ENCODE measurements around the gene CNTN5.

CNTN5 gene

GRCh38 chr11:99531468-99531867 is 510.7 kb downstream of the CNTN5 start:
- no peak for DNase-seq

GRCh38 chr11:99534812-99535211 is 514.1 kb downstream of the CNTN5 start:
- no peak for DNase-seq

GRCh38 chr11:99535406-99535805 is 514.7 kb downstream of the CNTN5 start:
- DNase-seq = no peak

DNA sequence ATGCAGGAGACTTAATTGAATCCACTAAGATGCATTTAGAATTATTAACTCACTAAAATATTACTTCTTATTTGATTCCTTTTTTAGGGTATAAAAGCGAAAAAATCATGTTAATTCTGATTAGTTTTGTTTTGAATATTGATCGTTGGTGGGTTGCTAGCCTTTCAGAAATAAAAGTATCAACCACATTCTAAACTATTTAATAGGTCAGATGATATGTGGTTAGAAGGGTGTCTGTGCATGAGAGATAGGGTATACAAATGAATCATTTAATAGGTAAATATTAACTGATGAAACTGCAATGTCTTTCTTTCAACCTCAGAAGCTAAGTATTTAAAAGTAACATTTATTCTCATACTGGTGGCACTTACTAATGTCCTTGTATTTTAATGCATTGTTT is 515.1 kb downstream of the CNTN5 start:
- DNase-seq = no peak

DNA sequence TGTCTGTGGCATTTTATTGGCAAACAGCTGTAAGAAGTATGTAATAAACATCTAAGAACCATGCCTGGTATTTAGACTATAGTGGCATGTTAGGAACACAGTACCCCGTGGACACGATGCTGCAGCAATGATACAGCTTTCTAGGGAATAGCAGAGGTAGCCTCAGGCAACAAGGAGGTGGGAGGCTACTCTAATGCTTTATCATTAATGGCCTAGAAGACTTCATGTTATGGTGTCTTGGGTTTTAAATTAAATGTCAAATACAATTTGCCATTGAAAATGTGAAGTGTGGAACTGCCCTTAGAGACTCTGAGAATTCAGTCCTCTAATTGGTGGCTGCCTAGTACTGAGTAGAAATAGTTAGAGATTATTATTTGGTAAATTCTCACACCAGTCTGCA is 516.9 kb downstream of the CNTN5 start:
- DNase-seq = no peak

GRCh38 chr11:99545616-99546015 is 524.9 kb downstream of the CNTN5 start:
- no peak for DNase-seq

- DNase-seq = no peak
These were observed 527.5 kb downstream of the CNTN5 start for GRCh38 chr11:99548264-99548663.

DNA sequence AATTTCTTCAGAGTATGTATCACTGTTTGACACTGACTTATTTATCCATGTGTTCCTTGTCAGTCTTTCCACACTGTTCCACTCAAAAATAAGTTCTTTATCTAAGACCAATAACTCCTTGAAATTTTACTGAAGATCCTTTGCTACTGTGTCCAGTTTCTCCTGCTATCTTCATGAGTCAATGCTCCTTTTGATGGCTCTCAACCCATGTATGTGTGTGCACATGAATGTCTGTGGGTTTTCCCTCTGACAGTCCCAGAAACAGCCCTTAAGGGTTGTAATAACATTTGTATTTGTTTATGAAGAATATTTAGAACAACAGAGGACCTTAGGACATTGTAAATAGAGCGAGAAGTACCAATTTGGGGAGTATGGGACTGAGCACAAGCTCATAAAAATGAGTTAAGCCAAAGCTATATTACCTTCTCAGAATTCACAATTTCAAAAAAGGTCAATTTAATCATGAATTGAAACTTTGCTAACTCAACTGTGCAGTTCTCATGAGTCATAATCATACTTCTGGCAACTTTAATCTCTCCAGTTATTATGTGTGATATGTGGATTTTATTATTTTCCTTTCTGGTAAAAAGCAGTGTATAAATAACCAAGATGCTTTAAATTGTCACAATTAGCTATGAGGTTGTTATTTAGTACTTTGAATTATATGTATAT is 533.6 kb downstream of the CNTN5 start:
- DNase-seq = no peak

- no peak for DNase-seq
These were observed 534.7 kb downstream of the CNTN5 start for GRCh38 chr11:99555486-99555885.

DNA sequence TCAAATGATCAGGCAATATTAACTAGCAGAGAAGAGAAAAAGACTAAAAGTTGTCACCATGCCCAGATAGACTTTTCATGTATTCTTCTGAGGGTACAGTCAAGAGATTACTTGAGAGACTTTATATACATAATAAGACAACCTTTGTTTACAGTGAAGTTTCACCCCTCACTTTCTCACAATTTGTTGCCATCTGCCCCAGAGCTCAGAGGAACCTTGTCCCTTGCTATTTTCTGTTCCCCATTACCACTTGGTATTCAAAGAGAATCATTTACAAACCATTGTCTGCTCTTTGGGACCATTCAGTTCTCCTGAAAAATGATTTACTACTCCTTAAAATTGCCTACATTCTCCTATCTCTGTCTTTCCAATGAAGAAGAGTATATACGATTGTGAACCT is 544.6 kb downstream of the CNTN5 start:
- no peak for DNase-seq

- no peak for DNase-seq
These were observed 546.7 kb downstream of the CNTN5 start for GRCh38 chr11:99567334-99567956.

DNA sequence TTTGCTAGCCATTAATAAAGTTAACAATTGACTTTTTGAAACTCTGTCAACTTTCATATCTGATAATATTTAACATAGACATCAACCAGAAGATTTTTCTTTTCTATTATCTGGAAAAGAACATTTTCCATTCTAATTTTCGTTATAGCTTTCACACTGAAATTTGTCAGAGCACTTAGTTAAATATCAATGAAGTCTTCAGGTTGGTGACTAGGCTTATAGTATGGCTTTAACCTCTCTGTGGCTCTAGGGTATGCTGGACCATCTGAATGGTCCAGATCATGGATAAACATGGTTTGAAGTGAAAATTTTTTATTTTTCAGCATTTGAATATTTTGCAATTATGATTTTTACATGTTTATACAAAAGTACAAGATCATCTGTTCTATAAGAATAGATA is 548.1 kb downstream of the CNTN5 start:
- no peak for DNase-seq

GRCh38 chr11:99571094-99571493 is 550.3 kb downstream of the CNTN5 start:
- DNase-seq = no peak

GRCh38 chr11:99584830-99585229 is 564.1 kb downstream of the CNTN5 start:
- no peak for DNase-seq

DNA sequence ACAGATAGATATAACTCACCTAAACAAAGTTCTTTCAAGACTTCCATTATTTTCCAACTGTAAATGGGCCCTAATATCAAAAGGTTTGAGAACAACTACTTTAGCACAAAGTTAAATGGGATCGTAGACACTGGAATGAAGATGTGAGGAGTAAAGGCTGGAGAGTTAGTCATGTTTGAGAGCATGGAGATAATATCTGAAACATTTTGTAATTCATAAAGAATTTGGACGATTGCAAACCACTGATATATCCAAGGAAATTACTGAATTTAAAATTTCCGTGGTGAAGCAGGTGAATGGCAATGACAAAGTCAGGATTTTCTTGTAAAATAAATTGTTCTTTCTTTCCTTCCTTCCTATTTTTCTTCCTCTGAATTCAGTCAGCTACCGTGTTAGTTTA is 564.9 kb downstream of the CNTN5 start:
- no peak for DNase-seq

DNA sequence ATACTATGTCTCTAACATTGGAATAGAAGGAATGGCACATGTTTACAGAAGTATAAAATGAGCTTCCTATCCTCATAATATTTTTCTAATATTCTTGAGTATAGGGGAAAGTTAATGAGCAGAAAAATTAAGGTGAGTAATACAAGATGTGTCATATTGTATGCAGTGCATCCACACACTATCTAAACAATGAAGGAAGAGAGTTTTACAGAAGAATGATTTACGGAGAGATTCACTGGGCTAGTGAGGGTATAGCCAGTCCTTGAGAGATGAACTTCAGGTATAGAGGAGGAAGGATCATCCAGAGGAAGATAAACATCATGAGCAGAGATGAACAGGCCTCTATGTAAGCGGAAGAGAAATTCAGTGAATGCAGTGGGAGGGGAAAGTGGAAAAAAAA is 569.0 kb downstream of the CNTN5 start:
- DNase-seq = no peak

- no peak for DNase-seq
These were observed 571.5 kb downstream of the CNTN5 start for GRCh38 chr11:99592266-99592665.

GRCh38 chr11:99593197-99593596 is 572.4 kb downstream of the CNTN5 start:
- no peak for DNase-seq

GRCh38 chr11:99601179-99601578 is 580.4 kb downstream of the CNTN5 start:
- DNase-seq = no peak

- no peak for DNase-seq
These were observed 593.6 kb downstream of the CNTN5 start for GRCh38 chr11:99614352-99614751.

DNA sequence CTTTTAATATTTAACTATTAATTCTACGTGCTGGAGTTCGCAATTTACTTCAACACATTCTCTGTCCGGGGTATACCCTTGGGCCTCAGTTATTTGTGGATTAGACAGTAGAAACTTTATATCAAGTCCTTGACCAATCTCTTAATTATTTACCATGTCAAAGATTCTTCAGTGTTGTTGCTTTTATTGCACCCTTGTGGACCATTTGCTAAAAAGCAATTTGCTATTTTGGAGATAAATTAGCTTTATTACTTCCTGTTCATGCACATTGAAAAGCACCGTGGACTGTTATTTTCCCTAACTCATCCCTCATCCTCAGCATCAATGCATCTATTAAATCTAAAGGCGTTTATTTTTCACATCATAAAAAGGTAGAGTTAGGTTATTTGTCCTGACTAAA is 609.9 kb downstream of the CNTN5 start:
- no peak for DNase-seq

DNA sequence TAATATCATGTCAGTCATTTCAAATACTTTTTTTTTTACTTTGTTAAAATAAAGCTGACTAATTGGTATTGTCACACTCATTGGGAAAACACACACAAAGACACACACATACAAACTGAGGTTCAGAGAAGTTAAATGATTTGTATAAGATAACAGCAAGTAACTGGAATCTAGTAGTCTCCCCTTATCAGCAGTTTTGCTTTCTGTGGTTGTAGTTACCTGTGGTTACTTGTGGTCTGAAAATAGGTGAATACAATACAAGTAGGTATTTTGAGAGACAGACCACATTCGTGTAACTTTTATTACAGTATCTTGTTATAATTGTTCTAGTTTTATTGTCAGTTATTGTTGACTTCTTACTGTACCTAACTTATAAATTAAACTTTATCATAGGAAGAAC is 610.9 kb downstream of the CNTN5 start:
- no peak for DNase-seq

GRCh38 chr11:99632969-99633368 is 612.2 kb downstream of the CNTN5 start:
- DNase-seq = no peak

- no peak for DNase-seq
These were observed 613.8 kb downstream of the CNTN5 start for GRCh38 chr11:99634581-99634980.

DNA sequence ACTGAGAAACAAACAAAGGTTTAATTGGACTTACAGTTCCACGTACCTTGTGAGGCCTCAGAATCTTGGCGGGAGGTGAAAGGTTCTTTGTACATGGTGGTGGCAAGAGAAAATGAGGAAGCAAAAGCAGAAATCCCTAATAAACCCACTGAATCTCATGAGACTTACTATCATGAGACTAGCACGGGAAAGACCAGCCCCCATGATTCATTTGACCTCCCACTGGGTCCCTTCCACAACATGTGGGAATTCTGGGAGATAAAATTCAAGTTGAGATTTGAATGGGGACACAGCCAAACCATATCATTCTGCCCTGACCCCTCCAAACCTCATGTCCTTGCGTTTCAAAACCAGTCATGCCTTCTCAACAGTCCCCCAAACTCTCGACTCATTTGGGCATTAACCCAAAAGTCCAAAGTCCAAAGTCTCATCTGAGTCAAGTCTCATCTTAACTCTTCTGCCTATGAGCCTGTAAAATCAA is 617.4 kb downstream of the CNTN5 start:
- DNase-seq = no peak

All from CD4-positive, alpha-beta T cell treated with Interleukin-17A for 4 hours (primary cell).